Measurements from ENCODE around the gene ASF1A.

DNA sequence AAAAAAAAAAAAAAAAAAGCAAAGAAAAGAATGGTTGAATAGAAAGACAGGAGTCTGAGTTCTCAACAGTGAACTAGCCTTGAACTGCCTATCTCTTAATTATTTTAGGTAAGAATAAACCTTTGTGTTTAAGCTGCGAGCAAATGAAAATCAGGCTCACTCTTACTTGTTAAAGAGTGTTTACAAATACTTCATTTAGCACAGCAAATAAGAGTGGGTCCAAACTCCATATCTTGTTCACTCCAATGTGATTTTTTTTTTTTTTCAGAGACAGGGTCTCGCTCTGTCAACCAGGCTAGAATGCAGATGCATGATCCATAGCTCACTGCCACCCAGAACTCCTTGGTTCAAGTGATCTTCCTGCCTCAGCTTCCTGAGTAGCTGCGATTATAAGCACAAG lies 29.1 kb downstream of the ASF1A start:
- TF ChIP-seq ZNF24 (IDR thresholded peaks at IDR 0.05), result no peak
- TF ChIP-seq ATF2 (IDR thresholded peaks at IDR 0.05; ENCODE audit: low read length), result no peak
- TF ChIP-seq CTCF (IDR thresholded peaks at IDR 0.05 in 2 of 3, conservative IDR thresholded peaks at IDR 0.05 in 1 of 3; ENCODE audit: control insufficient read depth in 2 of 3, extremely low read depth in 1 of 3, insufficient read depth in 1 of 3, low read depth in 3 of 3, low read length in 3 of 3), result no peak

Measured in GM12878 (cell line).